Left ventricle myocardium superior (tissue), 1 donor: ENCODE measurements around the gene IFRD2. TPM values are rescaled to one million over a fixed set of nuclear protein-coding genes. Genes with fewer than 3 reads are reported as not detected.

Experiments
- ATAC-seq: fragments of 200-7000 bp; cut with Tn5 transposase; one replicate; pipeline ENCODE4 v1.9.1; 2020; ENCODE audit warnings: mild to moderate bottlenecking, moderate library complexity
- DNase-seq: peaks from one replicate; pipeline ENCODE4 v3.0.0-alpha.2; 2020
- intact Hi-C: fragments of 100-400 bp; cut with micrococcal nuclease; formaldehyde crosslinking; loops from one replicate; pipeline ENCODE4 v1.11.0; 2022
- total RNA-seq: library from RNA; stranded (reverse); fragmentation: NEBNext Ultra II Directional; extraction: Animal tissue kit (Norgen Biotek cat#: 25700); gene quantifications from one replicate; pipeline ENCODE4 v1.2.1, GENCODE V29; 2021
- donor health status: DM: no; HTN: yes; CAD: no; lungs with severe emphysema.

The IFRD2 gene
- total RNA-seq, 1 donor from 2014 or later: 79.3 TPM

DNA sequence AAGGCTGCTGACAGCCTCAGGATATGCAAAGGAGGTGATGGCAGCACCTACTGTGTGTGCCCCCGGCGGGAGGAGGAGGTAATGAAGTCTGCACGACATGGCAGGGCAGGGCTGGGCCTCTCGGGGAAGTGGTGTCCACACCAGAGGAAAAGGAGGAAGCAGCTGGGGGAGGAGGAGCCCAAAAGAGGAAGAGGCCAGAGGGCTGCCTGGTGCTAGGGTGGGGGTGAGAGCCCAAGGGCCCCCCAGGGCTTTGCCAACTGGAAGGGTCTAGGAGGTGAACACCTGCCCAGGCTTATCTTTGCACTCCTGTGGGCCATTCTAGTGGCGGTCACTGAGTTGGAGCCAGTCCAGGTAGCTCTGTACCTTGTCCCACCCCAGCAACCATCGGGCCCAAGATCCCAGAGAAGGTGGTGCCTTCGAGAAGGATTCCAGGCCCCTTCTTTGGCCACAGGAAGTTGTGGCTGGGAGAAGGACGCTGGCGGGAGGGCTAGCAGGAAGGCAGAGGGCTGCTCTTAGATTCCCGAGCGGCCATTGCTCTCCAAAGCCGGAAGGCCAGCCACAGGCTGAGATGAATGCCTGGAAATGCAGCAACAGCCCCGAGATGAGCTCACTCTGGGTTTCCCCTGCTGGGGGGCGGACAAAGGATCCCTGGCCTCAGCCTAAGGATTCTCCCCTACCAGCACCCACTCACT lies 49.2 kb downstream of the IFRD2 start:
- peak; percentile 24 for ATAC-seq
- intact Hi-C loops: no loop called here
- peak; percentile 77 for DNase-seq

DNA sequence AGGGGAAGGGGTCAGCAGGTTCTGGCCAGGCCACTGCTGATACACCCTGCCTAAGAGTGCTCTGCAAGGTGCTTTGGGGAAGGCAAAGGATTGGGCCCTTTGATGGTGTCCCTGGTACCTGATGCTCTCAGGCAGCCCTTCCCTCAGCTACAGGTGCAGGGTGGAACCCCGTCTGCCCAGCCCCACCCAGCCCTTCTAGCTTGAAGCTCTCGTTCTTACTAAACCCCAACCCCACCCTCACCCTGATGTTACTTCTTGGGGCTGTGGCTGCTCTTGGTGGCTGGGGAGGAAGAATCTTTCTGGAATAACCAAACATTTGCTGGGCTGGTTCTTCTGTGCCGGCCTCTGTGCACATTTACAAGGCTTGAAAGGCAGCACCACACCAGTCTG lies 49.9 kb downstream of the IFRD2 start:
- DNase-seq (no peak), ATAC-seq (no peak)
- intact Hi-C loops: no loop called here

DNA sequence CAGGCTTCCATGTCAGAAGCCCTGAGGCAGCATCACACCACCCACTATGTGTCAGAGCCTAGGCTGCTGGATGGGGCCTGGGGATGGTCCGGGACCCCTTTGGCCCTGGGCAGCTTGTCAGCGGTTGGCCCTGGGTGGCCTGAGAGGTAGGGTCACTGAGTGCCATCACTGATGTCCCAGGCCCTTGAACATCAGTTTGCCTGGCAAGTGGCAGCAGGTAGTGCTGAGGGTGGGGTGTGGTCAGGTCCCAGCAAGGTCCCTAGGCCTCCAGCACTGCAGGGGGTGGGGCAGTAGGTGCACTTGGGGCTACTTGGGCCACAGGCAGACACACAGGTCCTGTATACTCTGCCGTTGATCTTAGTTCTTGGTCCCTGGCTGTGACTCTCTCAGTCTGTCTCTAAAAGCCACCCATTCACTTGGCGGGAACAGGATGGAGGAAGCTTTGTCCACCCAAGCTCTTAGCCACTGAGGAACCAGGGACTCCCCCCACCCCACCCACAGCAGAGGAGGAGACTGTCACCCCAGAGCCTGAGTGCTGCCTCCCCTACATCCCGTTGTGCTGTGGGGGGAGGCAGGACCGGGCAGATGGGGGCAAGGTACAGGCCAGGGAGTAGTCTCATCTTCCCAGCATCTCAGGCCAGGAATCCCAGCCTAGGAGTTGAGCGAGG lies 50.4 kb downstream of the IFRD2 start:
- no peak for ATAC-seq
- intact Hi-C loops: no loop called here
- no peak for DNase-seq

DNA sequence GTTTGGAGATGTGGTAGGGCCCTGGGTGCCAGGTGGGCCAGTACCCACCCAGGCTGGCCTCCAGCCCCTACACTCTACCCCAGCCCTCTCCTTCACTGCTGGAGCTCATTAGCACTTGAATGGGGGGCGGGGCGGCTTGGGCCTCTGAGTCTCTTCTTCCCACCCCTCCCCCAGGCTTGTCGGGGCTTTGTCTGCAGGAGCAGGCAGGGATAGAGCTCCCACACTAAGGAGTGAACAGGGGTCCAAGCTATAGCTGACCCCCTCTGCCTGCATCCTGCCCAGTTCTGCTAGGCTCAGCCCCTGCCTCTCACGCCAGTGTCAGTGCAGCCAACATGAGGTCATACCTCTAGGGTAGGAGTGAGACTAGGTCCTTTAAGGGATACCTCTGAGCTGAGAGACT lies 51.1 kb downstream of the IFRD2 start:
- DNase-seq (no peak), ATAC-seq (no peak)
- intact Hi-C loops: no loop called here

DNA sequence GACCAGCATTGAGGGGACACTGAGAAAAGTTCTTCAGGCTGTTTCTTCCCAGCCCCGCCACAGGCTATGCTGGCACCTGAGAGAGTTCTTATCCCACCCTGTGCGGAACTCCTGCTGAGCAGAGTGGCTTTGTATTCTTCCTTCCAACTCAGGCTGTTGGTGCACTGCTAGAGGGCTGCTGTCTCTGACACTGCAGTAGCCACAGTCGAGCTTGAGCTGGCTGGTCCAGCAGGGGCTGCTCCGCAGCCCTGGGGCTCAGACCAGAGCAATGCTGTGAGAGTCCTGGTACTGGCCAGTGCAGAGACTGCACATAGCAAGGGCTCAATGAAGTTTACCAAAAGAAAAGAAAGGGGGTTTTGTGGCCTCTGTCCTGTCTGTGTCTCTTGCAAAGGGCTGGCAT lies 52.6 kb downstream of the IFRD2 start:
- no peak for ATAC-seq
- no peak for DNase-seq
- intact Hi-C loops: no loop called here

DNA sequence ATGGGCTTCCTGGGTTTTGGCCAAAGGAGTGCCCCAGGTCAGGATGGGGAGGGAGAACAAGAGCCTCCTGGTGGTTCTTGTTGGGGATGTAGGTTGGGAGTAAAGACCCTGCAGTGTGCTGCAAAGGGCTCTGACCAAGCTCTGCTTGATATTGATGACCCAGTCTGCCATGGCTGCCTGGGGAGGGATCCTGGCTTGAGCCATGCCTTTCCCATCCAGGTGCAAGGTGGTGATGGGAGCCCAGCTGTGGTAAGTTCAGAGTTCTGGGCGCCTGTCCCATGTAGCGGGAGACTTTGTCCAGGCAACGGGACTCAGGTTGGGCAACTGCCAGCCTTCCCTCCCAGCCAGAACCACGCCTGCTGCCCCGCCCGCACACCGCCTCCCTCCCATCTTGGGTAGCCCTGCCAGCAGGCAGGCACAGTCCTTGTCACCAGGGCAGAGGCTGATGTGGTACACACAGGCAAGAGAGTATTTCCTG lies 53.6 kb downstream of the IFRD2 start:
- intact Hi-C loops: no loop called here
- DNase-seq (peak; percentile 93), ATAC-seq (peak; percentile 54)

DNA sequence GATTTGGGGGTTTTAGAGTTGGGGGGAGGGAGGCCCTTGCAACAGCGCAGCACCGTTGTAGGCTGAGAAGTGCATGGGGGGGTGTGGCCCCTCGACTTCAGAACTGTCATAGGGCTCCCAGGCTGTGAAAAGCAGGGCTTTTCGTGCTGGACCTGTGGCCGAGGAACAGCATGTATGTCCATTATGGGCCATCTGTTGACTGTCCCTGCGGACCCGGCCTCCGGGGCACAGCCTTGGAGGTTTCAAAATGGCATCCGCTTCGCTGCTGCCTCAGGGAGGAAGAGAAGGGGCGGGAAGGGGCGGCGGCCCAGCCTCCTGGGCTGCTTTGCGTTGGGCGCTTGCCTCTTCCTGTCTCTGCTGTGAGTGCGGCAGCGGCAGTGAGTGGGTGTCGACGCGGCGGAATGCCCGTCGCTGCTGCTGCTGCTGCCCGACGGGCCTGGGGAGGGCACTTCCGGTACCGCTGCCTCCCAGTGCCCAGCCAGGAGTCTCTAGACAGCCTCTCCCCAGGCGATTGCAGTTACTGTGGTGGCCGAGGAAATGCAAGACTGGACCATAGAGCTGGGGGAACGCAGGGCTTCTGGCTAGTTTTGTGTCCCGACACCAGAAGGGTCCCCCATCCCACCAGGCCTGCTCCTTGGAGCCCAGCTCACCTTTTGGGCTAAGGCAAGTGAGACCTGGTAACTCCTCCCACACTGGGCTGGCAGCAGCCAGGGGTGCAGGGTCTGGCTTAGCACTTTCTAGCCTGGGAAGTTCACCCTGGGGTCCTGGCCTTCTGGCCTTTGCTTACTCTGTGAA lies 54.3 kb downstream of the IFRD2 start:
- DNase-seq: peak; percentile 93
- intact Hi-C loops: no loop called here
- ATAC-seq: peak; percentile 56

Other genes starting within 250 kb of the IFRD2 start
- 73.8 TPM for gene RBM5, start 203.5 kb downstream of the IFRD2 start, total RNA-seq
- gene SEMA3F, start 137.1 kb downstream of the IFRD2 start, total RNA-seq: 11.4 TPM
- gene GNAT1, start 100.8 kb downstream of the IFRD2 start, total RNA-seq: not detected
- 10.4 TPM for gene SLC38A3, start 87.2 kb downstream of the IFRD2 start, total RNA-seq
- gene GNAI2, start 56.2 kb downstream of the IFRD2 start, total RNA-seq: 137 TPM
- gene SEMA3B, start 23.3 kb downstream of the IFRD2 start, total RNA-seq: 20.6 TPM
- gene LSMEM2, start 13.3 kb downstream of the IFRD2 start, total RNA-seq: 31.6 TPM
- gene HYAL3, start 7.0 kb upstream of the IFRD2 start, total RNA-seq: 0.92 TPM
- 6.7 TPM for gene NAA80, start 7.0 kb upstream of the IFRD2 start, total RNA-seq
- 70.0 TPM for gene HYAL1, start 11.1 kb upstream of the IFRD2 start, total RNA-seq
- gene HYAL2, start 30.3 kb upstream of the IFRD2 start, total RNA-seq: 36.0 TPM
- 30.7 TPM for gene TUSC2, start 35.8 kb upstream of the IFRD2 start, total RNA-seq
- 10.5 TPM for gene RASSF1, start 48.4 kb upstream of the IFRD2 start, total RNA-seq
- gene ZMYND10, start 53.3 kb upstream of the IFRD2 start, total RNA-seq: 0.07 TPM
- gene NPRL2, start 58.3 kb upstream of the IFRD2 start, total RNA-seq: 16.8 TPM
- gene CYB561D2, start 58.4 kb upstream of the IFRD2 start, total RNA-seq: 5.2 TPM
- gene TMEM115, start 67.1 kb upstream of the IFRD2 start, total RNA-seq: 27.4 TPM
- 2.8 TPM for gene CACNA2D2, start 211.2 kb upstream of the IFRD2 start, total RNA-seq